NB4 (cell line): ENCODE data around the gene PRPF40A.
A peak's percentile ranks its signal among the peaks of the same experiment; 100 is the strongest.

Experiments
- DNase-seq: peaks from one replicate; pipeline ENCODE4 v3.0.0; 2010; ENCODE audit warnings: low read depth
- H3K4me3 ChIP-seq: one replicate; pipeline ENCODE4 v1.5.1; 2011; ENCODE audit warnings: mild to moderate bottlenecking, low read depth, low read length, moderate library complexity
- CTCF ChIP-seq: IDR thresholded peaks from one replicate; pipeline ENCODE4 v1.5.1; 2012; ENCODE audit warnings: low read depth, low read length
- MAX ChIP-seq: IDR thresholded peaks from 2 replicates; pipeline ENCODE4 v1.6.1; 2011; ENCODE audit warnings: low read depth, low read length
- MYC ChIP-seq: IDR thresholded peaks from 2 replicates; pipeline ENCODE4 v1.6.1; 2011; ENCODE audit warnings: low read depth, low read length
- POLR2A ChIP-seq: IDR thresholded peaks from 2 replicates; pipeline ENCODE4 v1.6.1; 2011; ENCODE audit warnings: mild to moderate bottlenecking; ENCODE audit not compliant: insufficient read length; ENCODE audit errors: extremely low read depth

PRPF40A gene

GRCh38 chr2:152635635-152636298 lies 81.5 kb downstream of the PRPF40A start:
- no peak overlapping the region for H3K4me3 ChIP-seq
- no peak for TF ChIP-seq MAX
- TF ChIP-seq CTCF = peak; percentile 85
- peak; percentile 75 for DNase-seq

- DNase-seq = no peak
- TF ChIP-seq CTCF (no peak), MAX (no peak), MYC (no peak), POLR2A (no peak)
- H3K4me3 ChIP-seq = no peak overlapping the region
Measured at GRCh38 chr2:152632736-152633135, 84.5 kb downstream of the PRPF40A start.

GRCh38 chr2:152630466-152630865 lies 86.8 kb downstream of the PRPF40A start:
- TF ChIP-seq CTCF (no peak), MAX (no peak)
- no peak overlapping the region for H3K4me3 ChIP-seq
- no peak for DNase-seq

- DNase-seq = no peak
- no peak overlapping the region for H3K4me3 ChIP-seq
- TF ChIP-seq POLR2A = no peak
Measured at GRCh38 chr2:152629202-152629601, 88.1 kb downstream of the PRPF40A start.

- H3K4me3 ChIP-seq = no peak overlapping the region
- peak; percentile 52 for DNase-seq
- TF ChIP-seq MYC (no peak), POLR2A (no peak), MAX (no peak), CTCF (peak; percentile 34)
Measured at GRCh38 chr2:152627351-152627957, 89.8 kb downstream of the PRPF40A start.

- DNase-seq = no peak
- no peak overlapping the region for H3K4me3 ChIP-seq
- no peak for TF ChIP-seq CTCF
- TF ChIP-seq MYC = no peak
- no peak for TF ChIP-seq MAX
- TF ChIP-seq POLR2A = no peak
Measured at GRCh38 chr2:152626911-152627339, 90.3 kb downstream of the PRPF40A start.
